GM04504 (cell line): ENCODE results near the gene TP53BP1.

Experiments used
- DNase-seq: peaks from one replicate; pipeline ENCODE4 v3.0.0-alpha.2; 2012; ENCODE audit warnings: low read depth

Gene TP53BP1

GRCh38 chr15:43489191-43489590, 3.8 kb downstream of the TP53BP1 start:
- no peak for DNase-seq

DNA sequence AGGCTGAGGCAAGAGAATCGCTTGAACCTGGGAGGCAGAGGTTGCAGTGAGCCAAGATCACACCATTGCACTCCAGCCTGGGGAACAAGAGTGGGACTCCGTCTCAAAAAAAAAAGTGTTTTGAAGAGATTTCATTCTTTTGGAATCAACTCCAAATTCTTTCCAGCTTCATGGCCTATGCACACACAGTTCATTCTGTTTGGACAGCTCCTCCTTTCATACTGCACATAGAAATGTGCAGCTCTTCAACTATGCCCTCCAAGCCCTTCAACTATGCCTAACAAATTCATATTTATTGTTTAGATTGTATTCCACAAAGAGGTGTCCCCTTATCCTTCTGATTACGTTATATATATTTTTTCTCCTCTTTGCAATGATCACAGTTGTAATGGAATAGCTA, 4.2 kb downstream of the TP53BP1 start:
- DNase-seq = no peak

DNA sequence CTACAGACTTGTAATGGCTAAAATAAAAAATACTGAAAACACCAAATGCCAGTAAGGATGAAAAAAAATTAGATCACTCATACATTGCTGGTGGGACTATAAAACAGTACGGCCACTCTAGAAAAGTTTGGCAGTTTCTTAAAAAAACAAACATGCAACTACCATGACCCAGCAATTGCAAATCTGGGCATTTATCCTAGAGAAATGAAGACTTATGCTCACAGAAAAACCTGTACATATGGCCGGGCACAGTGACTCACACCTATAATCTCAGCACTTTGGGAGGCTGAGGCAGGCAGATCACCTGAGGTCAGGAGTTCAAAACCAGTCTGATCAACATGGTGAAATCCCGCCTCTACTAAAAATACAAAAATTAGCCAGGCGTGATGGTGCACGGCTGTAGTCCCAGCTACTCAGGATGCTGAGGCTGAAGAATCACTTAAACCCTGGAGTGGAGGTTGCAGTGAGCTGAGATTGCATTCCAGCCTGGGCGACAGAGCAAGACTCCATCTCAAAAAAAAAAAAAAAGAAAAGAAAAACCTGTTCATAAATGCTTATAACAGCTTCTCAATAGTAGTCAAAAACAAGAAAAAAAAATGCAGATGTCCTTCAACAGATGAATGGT, 5.6 kb downstream of the TP53BP1 start:
- DNase-seq = no peak

- no peak for DNase-seq
Measured at GRCh38 chr15:43484455-43484854, 8.5 kb downstream of the TP53BP1 start.

GRCh38 chr15:43483297-43484128, 9.4 kb downstream of the TP53BP1 start:
- DNase-seq = no peak

DNA sequence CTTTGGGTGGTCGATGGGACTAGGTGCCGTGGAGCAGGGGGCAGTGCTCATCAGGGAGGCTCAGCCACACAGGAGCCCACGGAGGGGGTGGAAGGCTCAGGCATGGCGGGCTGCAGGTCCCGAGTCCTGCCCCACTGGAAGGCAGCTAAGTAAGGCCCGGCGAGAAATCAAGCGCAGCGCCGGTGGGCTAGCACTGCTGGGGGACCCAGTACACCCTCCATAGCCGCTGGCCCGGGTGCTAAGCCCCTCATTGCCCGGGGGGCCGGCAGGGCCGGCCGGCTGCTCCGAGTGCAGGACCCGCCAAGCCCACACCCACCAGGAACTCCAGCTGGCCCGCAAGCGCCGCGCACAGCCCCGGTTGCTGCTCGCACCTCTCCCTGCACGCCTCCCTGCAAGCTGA, 19.1 kb downstream of the TP53BP1 start:
- DNase-seq = no peak

DNA sequence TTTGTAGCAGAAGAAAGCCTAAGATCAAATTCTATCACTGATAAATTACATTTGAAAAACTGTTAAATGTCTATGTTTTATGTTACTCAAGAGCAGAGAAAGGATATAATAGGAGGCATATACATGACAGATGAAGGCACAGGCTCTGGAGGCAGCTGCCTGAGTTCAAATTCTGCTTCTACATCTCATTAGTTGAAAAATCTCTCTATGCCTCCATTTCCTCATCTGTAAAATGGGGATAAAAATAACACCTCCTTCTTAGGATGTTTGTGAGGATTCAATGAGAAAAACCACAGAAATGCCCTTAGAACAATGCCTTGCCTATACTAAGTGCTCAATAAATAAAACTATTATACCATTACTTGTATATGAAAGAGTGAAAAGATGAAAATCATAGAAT, 21.0 kb downstream of the TP53BP1 start:
- DNase-seq = no peak

- no peak for DNase-seq
Measured at GRCh38 chr15:43469867-43470266, 23.1 kb downstream of the TP53BP1 start.

DNA sequence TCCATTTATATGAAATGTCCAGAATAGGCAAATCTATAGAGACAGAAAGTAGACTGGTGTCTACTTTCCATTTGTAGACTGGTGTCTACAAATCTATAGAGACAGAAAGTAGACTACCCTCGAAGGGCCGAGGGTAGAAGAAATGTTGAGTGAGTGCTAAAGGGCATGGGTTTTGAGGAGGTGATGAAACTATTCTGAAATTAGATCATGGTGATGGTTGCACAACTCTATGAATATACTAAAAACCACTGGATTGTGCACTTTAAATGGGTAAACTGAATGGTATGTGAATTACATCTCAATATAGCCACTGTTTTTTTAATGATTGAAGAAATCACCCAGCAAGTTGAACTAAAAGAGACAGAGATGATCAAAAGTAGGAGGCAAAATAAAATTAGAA, 27.9 kb downstream of the TP53BP1 start:
- peak; percentile 63 for DNase-seq

DNA sequence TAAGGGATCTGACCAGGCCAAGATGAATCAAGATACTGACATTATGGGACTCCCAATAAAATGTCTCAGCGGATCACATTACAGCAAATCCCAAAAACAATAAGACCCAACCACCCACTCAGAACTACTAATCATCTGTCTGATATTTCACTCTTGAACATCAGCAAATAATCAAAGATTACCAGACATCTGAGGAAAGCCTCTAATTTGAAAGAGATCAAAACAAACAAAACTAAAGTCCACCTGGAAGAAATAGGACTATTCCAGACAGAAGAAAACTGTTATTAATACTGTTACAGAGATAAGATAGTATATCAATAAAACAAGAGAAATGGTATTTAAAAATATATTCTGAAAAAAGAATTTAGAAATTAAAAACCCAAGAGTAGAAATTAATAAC, 29.0 kb downstream of the TP53BP1 start:
- no peak for DNase-seq

DNA sequence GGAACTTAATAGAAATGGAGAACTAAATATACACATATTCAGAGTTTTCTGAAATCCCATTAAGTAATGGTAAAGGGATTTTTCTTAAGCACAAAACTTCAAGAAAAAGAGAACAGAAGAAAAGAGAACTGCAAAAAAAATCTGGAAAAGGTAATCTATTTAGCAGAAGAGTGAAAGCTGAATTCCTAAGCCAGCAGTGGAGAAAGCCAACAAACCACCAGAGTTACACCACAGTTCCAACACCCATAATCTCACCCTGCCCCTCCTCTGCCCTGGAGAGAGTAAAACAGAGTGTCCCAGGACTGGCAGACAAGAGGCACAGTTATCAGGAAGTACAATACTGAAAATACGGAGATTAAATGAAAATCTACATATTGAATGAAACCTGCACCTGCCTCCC, 29.4 kb downstream of the TP53BP1 start:
- DNase-seq = no peak

GRCh38 chr15:43449981-43450380, 43.0 kb downstream of the TP53BP1 start:
- no peak for DNase-seq

GRCh38 chr15:43446344-43446743, 46.6 kb downstream of the TP53BP1 start:
- DNase-seq = no peak

DNA sequence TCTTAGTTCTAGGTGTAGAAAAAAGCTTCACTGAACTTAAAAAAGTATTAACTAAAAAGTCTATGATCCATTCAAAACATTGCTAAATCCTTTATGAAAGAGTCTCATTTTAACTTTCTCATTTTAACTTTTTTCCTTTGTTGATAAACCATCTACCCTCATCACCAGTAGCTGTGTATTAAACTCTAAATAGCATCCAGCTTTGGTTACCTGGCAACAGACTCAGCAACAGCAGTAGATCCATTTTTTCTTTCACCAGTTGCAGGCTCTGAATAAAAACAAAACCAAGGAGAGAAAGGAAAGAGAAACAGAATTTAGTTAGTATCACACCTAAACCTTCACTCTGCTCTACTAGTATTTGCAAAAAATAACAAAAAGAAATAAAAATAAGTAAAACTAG, 51.6 kb downstream of the TP53BP1 start:
- DNase-seq = peak; percentile 24

DNA sequence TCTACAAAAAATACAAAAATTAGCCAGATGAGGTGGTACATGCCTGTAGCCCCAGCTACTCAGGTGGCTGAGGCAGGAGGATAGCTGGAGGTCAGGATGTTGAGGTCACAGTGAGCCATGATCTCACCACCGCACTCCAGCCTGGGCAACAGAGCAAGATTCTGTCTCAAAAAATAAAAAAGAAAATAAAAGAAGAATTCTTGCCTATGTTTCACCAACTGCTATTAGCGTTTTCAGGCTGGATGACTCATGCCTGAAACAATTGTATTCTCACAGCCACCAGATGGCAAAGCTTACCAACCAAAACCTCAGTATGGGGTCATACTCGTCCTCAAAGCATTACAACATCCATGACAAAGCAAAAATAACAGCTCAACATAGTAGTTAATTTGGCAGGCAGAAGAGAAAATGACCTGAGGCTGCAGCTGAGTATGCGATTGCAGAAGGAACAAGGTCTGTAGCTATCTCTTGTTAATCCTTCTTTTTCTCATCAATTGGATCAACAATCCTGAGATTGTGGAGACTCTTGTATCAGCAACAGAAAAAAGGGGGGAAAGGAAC, 52.2 kb downstream of the TP53BP1 start:
- DNase-seq = peak; percentile 97

DNA sequence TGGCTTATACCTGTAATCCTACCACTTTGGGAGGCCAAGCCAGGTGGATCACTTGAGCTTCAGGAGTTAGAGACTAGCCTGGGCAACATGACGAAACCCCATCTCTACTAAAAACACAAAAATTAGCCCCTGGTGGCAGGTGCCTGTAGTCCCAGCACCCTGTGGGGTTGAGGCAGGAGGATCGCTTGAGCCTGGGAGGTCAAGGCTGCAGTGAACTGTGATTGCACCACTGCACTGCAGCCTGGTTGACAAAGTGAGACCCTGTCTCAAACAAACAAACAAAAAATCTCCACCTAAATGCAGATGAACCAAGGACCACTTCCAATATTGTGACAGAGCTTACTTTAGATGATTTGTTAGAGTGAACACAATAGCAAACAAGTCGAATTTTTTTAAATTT, 53.7 kb downstream of the TP53BP1 start:
- DNase-seq = no peak

- no peak for DNase-seq
Measured at GRCh38 chr15:43436395-43436794, 56.6 kb downstream of the TP53BP1 start.

- no peak for DNase-seq
Measured at GRCh38 chr15:43434446-43434845, 58.5 kb downstream of the TP53BP1 start.

DNA sequence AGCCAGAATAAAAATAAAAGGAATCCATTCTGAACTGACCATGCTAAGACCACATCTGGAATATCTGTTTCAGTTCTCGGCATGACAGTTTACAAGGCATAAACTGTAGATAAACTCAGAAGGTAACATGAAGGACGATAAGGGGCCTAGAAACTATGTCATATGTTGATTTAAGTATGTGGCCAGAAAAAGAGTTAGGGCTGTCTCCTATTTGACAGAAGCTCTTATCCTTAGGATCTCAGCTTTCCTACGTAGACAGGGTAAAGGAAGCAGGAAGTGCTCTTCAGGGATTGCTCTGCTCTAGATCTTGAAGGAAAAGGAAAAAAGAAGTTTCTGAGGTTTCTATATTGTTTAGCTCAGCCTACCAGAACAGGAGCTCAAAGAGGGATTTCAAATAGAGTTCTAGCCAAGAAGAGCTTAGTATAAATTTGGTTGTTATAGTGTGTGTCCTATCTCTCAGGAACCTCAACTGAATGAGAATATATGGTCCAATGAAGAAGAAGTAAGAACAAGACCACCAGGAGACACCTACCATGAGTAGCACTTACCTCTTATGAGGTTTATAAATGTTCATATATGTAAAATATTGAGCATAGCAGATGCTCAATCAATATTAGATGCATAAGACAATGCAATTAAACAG, 59.2 kb downstream of the TP53BP1 start:
- DNase-seq = no peak

- DNase-seq = no peak
Measured at GRCh38 chr15:43433165-43433564, 59.8 kb downstream of the TP53BP1 start.

GRCh38 chr15:43429687-43430086, 63.3 kb downstream of the TP53BP1 start:
- no peak for DNase-seq

DNA sequence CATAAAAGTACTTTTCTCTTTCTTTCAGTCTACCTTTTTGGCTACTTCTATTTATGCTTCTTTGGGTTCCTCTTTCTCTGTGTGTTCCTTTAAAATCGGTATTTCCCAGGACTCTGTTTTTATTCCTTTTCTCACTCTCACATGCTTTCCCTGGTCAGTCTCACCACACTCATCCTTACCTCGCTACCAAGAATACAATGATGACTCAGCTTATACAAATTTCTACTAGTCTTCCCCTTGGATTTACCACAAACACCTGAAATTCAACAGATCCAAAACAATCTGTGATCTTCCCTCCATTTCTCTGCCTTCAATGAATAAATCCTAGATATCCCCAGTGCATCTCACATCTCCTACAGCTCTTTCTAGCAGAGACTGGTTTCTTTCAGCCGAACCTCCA, 69.2 kb downstream of the TP53BP1 start:
- no peak for DNase-seq

DNA sequence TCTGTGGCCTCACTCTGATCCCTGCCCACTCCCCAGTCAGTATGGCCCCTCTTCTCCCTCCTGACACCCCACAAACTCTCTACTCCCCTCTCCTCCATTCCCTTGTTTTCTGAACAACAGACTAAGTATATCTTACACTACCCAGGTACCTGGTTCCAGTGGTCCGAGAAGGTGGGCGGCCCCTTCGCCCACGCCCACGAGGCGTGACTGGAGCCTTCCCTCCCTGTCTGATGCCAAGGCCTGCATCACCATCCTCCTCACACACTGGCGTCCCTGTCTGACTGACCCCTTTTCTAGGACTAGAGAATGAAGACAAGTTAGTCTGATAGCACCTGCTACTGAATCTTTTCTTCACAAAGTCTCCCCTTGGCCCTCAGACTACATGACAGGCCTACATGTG, 72.1 kb downstream of the TP53BP1 start:
- no peak for DNase-seq
